Natural killer cell treated with Interleukin-12 subunit alpha and Interleukin-12 subunit beta and Interleukin-15 and Interleukin-18, amount 100 ng/mL, for 72 hours (primary cell): Measurements from ENCODE around the gene CERK. TPM values are rescaled to one million over a fixed set of nuclear protein-coding genes. Genes with fewer than 3 reads are reported as not detected.

Experiments
- ATAC-seq, 2 donors: fragments of 150-1000 bp; cut with Tn5 transposase in 1 of 2; sonication (Bioruptor Pico), chemical (Tn5 transposase) in 1 of 2; 2 replicates each; pipeline ENCODE4 v1.10.0; 2021
- DNase-seq: peaks from one replicate; pipeline ENCODE4 v3.0.0; 2022; ENCODE audit warnings: low spot score
- H3K27ac Mint-ChIP-seq, 2 donors: 1 replicate in 1 of 2; 2 replicates in 1 of 2; pipeline ENCODE4 v1.8.0; 2022; ENCODE audit warnings: mixed read lengths in 2 of 2, mild to moderate bottlenecking in 1 of 2, moderate library complexity in 1 of 2
- H3K27me3 Mint-ChIP-seq, 2 donors: 1 replicate in 1 of 2; 2 replicates in 1 of 2; pipeline ENCODE4 v1.8.0; 2022; ENCODE audit warnings: mixed read lengths in 2 of 2
- H3K36me3 Mint-ChIP-seq: one replicate; pipeline ENCODE4 v1.8.0; 2022; ENCODE audit warnings: mixed read lengths
- H3K4me1 Mint-ChIP-seq, 2 donors: 1 replicate in 1 of 2; 2 replicates in 1 of 2; pipeline ENCODE4 v1.8.0; 2022; ENCODE audit warnings: low read depth in 2 of 2, mixed read lengths in 2 of 2, mild to moderate bottlenecking in 1 of 2
- H3K4me3 Mint-ChIP-seq: one replicate; pipeline ENCODE4 v1.8.0; 2022; ENCODE audit warnings: mixed read lengths
- H3K9me3 Mint-ChIP-seq: 2 replicates; pipeline ENCODE4 v1.8.0; 2022; ENCODE audit warnings: mixed read lengths
- total RNA-seq, 2 donors: library from RNA; stranded (reverse); gene quantifications; one replicate each; pipeline ENCODE4 v1.2.3, GENCODE V29; 2022

CERK gene
- total RNA-seq, 2 donors from 2014 or later: 38.1 to 55.8 TPM

- DNase-seq: peak; percentile 56
- H3K36me3 Mint-ChIP-seq: no peaks in the 10 kb centered on the region
Observed at GRCh38 chr22:46726066-46726985, 11.7 kb downstream of the CERK start.

GRCh38 chr22:46725096-46725495 lies 13.0 kb downstream of the CERK start:
- Mint-ChIP-seq H3K27me3 (no peaks in the 10 kb centered on the region), H3K4me3 (no peak overlapping the region), H3K27ac (no peak overlapping the region), H3K9me3 (no peaks in the 10 kb centered on the region), H3K4me1 (peaks cover 14 to 23% of the 10 kb centered on the region in 2 donors), H3K36me3 (no peaks in the 10 kb centered on the region)
- ATAC-seq: no peak
- peak; percentile 51 for DNase-seq

More at GRCh38 chr22:46726066-46726985, 11.7 kb downstream of the CERK start:
- Mint-ChIP-seq H3K9me3 (no peaks in the 10 kb centered on the region), H3K27me3 (no peaks in the 10 kb centered on the region), H3K4me3 (no peak overlapping the region), H3K27ac (no peak overlapping the region), H3K4me1 (peaks cover 21 to 32% of the 10 kb centered on the region in 2 donors)
- ATAC-seq: peak in 1 of 2 donors; percentile 29

GRCh38 chr22:46723882-46724281 lies 14.2 kb downstream of the CERK start:
- Mint-ChIP-seq H3K4me3 (no peak overlapping the region), H3K27ac (peak overlapping the region in 1 of 2 donors; percentile 26), H3K27me3 (no peaks in the 10 kb centered on the region), H3K36me3 (no peaks in the 10 kb centered on the region), H3K4me1 (peaks cover 14 to 20% of the 10 kb centered on the region in 2 donors), H3K9me3 (no peaks in the 10 kb centered on the region)
- no peak for ATAC-seq
- peak; percentile 31 for DNase-seq

GRCh38 chr22:46721501-46722085 lies 16.5 kb downstream of the CERK start:
- H3K27ac Mint-ChIP-seq: no peak overlapping the region
- no peak for ATAC-seq
- peak; percentile 39 for DNase-seq
- H3K4me3 Mint-ChIP-seq: no peak overlapping the region
- H3K9me3 Mint-ChIP-seq: no peaks in the 10 kb centered on the region
- H3K36me3 Mint-ChIP-seq: peaks cover 6% of the 10 kb centered on the region
- H3K27me3 Mint-ChIP-seq: no peaks in the 10 kb centered on the region
- peaks cover 14 to 15% of the 10 kb centered on the region in 2 donors for H3K4me1 Mint-ChIP-seq

- no peak overlapping the region for H3K4me3 Mint-ChIP-seq
- H3K27me3 Mint-ChIP-seq: no peaks in the 10 kb centered on the region
- peaks cover 6% of the 10 kb centered on the region for H3K36me3 Mint-ChIP-seq
Observed at GRCh38 chr22:46719921-46720320, 18.1 kb downstream of the CERK start.

GRCh38 chr22:46714550-46714949 lies 23.5 kb downstream of the CERK start:
- Mint-ChIP-seq H3K36me3 (peaks cover 9% of the 10 kb centered on the region), H3K27me3 (no peaks in the 10 kb centered on the region), H3K4me1 (peaks cover 0 to 8% of the 10 kb centered on the region in 2 donors), H3K27ac (no peak overlapping the region), H3K4me3 (no peak overlapping the region), H3K9me3 (no peaks in the 10 kb centered on the region)
- DNase-seq (no peak), ATAC-seq (no peak)

More at GRCh38 chr22:46719921-46720320, 18.1 kb downstream of the CERK start:
- no peaks in the 10 kb centered on the region for H3K9me3 Mint-ChIP-seq
- DNase-seq (no peak), ATAC-seq (no peak)
- no peak overlapping the region for H3K27ac Mint-ChIP-seq
- peaks cover 8 to 15% of the 10 kb centered on the region in 2 donors for H3K4me1 Mint-ChIP-seq

- ATAC-seq (no peak), DNase-seq (no peak)
- peaks cover 0 to 5% of the 10 kb centered on the region in 2 donors for H3K4me1 Mint-ChIP-seq
- no peaks in the 10 kb centered on the region for H3K27me3 Mint-ChIP-seq
- H3K9me3 Mint-ChIP-seq: no peaks in the 10 kb centered on the region
- H3K4me3 Mint-ChIP-seq: no peak overlapping the region
- no peak overlapping the region for H3K27ac Mint-ChIP-seq
- H3K36me3 Mint-ChIP-seq: peaks cover 4% of the 10 kb centered on the region
Observed at GRCh38 chr22:46712288-46712687, 25.8 kb downstream of the CERK start.

GRCh38 chr22:46710806-46711205 lies 27.2 kb downstream of the CERK start:
- H3K27me3 Mint-ChIP-seq: no peaks in the 10 kb centered on the region
- no peaks in the 10 kb centered on the region for H3K9me3 Mint-ChIP-seq
- H3K27ac Mint-ChIP-seq: no peak overlapping the region
- H3K4me3 Mint-ChIP-seq: no peak overlapping the region
- H3K36me3 Mint-ChIP-seq: peaks cover 4% of the 10 kb centered on the region
- no peak for ATAC-seq
- DNase-seq: no peak
- peaks cover 0 to 8% of the 10 kb centered on the region in 2 donors for H3K4me1 Mint-ChIP-seq

- H3K27ac Mint-ChIP-seq: no peak overlapping the region
- DNase-seq: no peak
- H3K4me1 Mint-ChIP-seq: peaks cover 0 to 7% of the 10 kb centered on the region in 2 donors
- H3K36me3 Mint-ChIP-seq: peaks cover 10% of the 10 kb centered on the region
- H3K4me3 Mint-ChIP-seq: no peak overlapping the region
- H3K27me3 Mint-ChIP-seq: no peaks in the 10 kb centered on the region
- no peak for ATAC-seq
- no peaks in the 10 kb centered on the region for H3K9me3 Mint-ChIP-seq
Observed at GRCh38 chr22:46708766-46709330, 29.2 kb downstream of the CERK start.

GRCh38 chr22:46707827-46708570 lies 30.1 kb downstream of the CERK start:
- Mint-ChIP-seq H3K36me3 (peaks cover 10% of the 10 kb centered on the region), H3K27ac (peak overlapping the region in 1 of 2 donors; percentile 57)

GRCh38 chr22:46707305-46707704 lies 30.7 kb downstream of the CERK start:
- no peak for DNase-seq
- no peak overlapping the region for H3K4me3 Mint-ChIP-seq
- H3K27ac Mint-ChIP-seq: peak overlapping the region in 1 of 2 donors; percentile 57
- no peak for ATAC-seq
- H3K27me3 Mint-ChIP-seq: no peaks in the 10 kb centered on the region
- peaks cover 10% of the 10 kb centered on the region for H3K36me3 Mint-ChIP-seq
- H3K9me3 Mint-ChIP-seq: no peaks in the 10 kb centered on the region
- H3K4me1 Mint-ChIP-seq: peaks cover 0 to 5% of the 10 kb centered on the region in 2 donors

More at GRCh38 chr22:46707827-46708570, 30.1 kb downstream of the CERK start:
- H3K4me1 Mint-ChIP-seq: peaks cover 0 to 7% of the 10 kb centered on the region in 2 donors
- H3K4me3 Mint-ChIP-seq: no peak overlapping the region
- no peaks in the 10 kb centered on the region for H3K9me3 Mint-ChIP-seq
- ATAC-seq: no peak
- DNase-seq: no peak
- H3K27me3 Mint-ChIP-seq: no peaks in the 10 kb centered on the region

- Mint-ChIP-seq H3K9me3 (no peaks in the 10 kb centered on the region), H3K4me3 (no peak overlapping the region), H3K4me1 (peaks cover 0 to 5% of the 10 kb centered on the region in 2 donors), H3K36me3 (peaks cover 10% of the 10 kb centered on the region), H3K27me3 (no peaks in the 10 kb centered on the region), H3K27ac (peak overlapping the region in 1 of 2 donors; percentile 50)
- ATAC-seq: no peak
- no peak for DNase-seq
Observed at GRCh38 chr22:46706060-46706459, 32.0 kb downstream of the CERK start.

- no peaks in the 10 kb centered on the region for H3K27me3 Mint-ChIP-seq
- no peaks in the 10 kb centered on the region for H3K9me3 Mint-ChIP-seq
- peaks cover 11% of the 10 kb centered on the region for H3K36me3 Mint-ChIP-seq
- ATAC-seq (no peak), DNase-seq (no peak)
- no peak overlapping the region for H3K4me3 Mint-ChIP-seq
- peaks cover 0 to 5% of the 10 kb centered on the region in 2 donors for H3K4me1 Mint-ChIP-seq
- no peak overlapping the region for H3K27ac Mint-ChIP-seq
Observed at GRCh38 chr22:46703996-46704370, 34.1 kb downstream of the CERK start.
